B cell (primary cell): ENCODE data around the gene PTPN11.

ENCODE experiments used
- CTCF ChIP-seq: fragments of 200-600 bp; IDR thresholded peaks from one replicate; pipeline ENCODE4 v1.8.0; 2022; ENCODE audit warnings: antibody characterized with exemption, mild to moderate bottlenecking
- EZH2 ChIP-seq: IDR thresholded peaks from 2 replicates; pipeline ENCODE4 v1.6.1; 2012; ENCODE audit warnings: borderline replicate concordance, low read depth, mild to moderate bottlenecking, moderate library complexity, low read length; ENCODE audit not compliant: insufficient read depth, poor library complexity, severe bottlenecking

GRCh38 chr12:112393328-112393727 is 25.4 kb upstream of the PTPN11 start:
- TF ChIP-seq CTCF (no peak), EZH2 (no peak)
